ENCODE results near the gene CHD1L.
"Not testable (repeated sequence)": the region's sequence is repeated elsewhere in the genome, so short reads cannot be mapped to it uniquely, and the experiment has no call there.

Gene CHD1L

GRCh38 chr1:147292631-147293251 lies 50.3 kb downstream of the CHD1L start:
- Histone ChIP-seq H3K4me3 (ENCODE audit: insufficient read depth, low read depth, low read length, poor library complexity, severe bottlenecking) (no peak overlapping the region), H3K9me3 (ENCODE audit: control insufficient read depth, low read length) (no peaks in the 10 kb centered on the region), H3K27ac (ENCODE audit: insufficient read depth, low read length, poor library complexity, severe bottlenecking) (no peak overlapping the region), H3K27me3 (replicated peaks; ENCODE audit: control insufficient read depth, insufficient read depth, low read length, poor library complexity, severe bottlenecking) (no peaks in the 10 kb centered on the region), H3K4me1 (ENCODE audit: control insufficient read depth, insufficient read depth, low read length, poor library complexity, severe bottlenecking) (no peaks in the 10 kb centered on the region), H3K36me3 (ENCODE audit: control insufficient read depth, insufficient read depth, low read length) (peaks cover 30% of the 10 kb centered on the region)
- no peak for DNase-seq

DNA sequence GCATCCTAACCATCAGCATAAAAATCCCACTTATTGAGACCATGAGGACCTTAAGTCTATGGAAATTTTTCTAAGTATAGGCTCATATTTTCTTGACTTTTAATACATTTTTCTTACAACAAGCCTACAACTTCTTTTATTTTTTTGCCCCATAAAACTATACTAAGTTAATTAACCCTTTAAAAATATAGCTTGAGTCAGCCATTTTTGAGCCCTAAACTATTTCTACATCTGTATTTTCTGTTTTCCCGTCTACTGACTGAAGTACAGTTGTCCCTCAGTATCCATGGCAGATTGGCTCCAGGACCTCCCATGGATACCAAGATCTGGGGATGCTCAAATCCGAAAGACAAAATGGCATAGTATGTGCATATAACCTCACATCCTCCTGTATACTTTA lies 55.0 kb downstream of the CHD1L start:
- H3K27me3 ChIP-seq (replicated peaks; ENCODE audit: control insufficient read depth, insufficient read depth, low read length, poor library complexity, severe bottlenecking), result no peaks in the 10 kb centered on the region
- H3K36me3 ChIP-seq (ENCODE audit: control insufficient read depth, insufficient read depth, low read length), result peaks cover 18% of the 10 kb centered on the region
- no peak for DNase-seq
- no peak overlapping the region for H3K27ac ChIP-seq (ENCODE audit: insufficient read depth, low read length, poor library complexity, severe bottlenecking)
- H3K4me1 ChIP-seq (ENCODE audit: control insufficient read depth, insufficient read depth, low read length, poor library complexity, severe bottlenecking), result no peaks in the 10 kb centered on the region
- no peak overlapping the region for H3K4me3 ChIP-seq (ENCODE audit: insufficient read depth, low read depth, low read length, poor library complexity, severe bottlenecking)
- H3K9me3 ChIP-seq (ENCODE audit: control insufficient read depth, low read length), result peaks cover 5% of the 10 kb centered on the region

DNA sequence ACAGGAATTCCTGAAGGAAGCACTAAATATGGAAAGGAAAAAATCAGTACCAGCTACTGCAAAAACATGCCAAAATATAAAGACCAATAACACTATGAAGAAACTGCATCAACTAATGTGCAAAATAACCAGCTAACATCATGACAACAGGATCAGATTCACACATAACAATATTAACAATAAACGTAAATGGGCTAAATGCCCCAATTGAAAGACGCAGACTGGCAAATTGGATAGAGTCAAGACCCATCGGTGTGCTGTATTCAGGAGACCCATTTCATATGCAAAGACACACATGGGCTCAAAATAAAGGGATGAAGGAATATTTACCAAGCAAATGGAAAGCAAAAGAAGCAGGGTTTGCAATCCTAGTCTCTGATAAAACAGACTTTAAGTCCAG lies 63.3 kb downstream of the CHD1L start:
- H3K27ac ChIP-seq (ENCODE audit: insufficient read depth, low read length, poor library complexity, severe bottlenecking); H3K36me3 ChIP-seq (ENCODE audit: control insufficient read depth, insufficient read depth, low read length); H3K4me1 ChIP-seq (ENCODE audit: control insufficient read depth, insufficient read depth, low read length, poor library complexity, severe bottlenecking); H3K4me3 ChIP-seq (ENCODE audit: insufficient read depth, low read depth, low read length, poor library complexity, severe bottlenecking); H3K27me3 ChIP-seq (replicated peaks; ENCODE audit: control insufficient read depth, insufficient read depth, low read length, poor library complexity, severe bottlenecking); DNase-seq: not testable (repeated sequence)
- peaks cover 12% of the 10 kb centered on the region for H3K9me3 ChIP-seq (ENCODE audit: control insufficient read depth, low read length)

DNA sequence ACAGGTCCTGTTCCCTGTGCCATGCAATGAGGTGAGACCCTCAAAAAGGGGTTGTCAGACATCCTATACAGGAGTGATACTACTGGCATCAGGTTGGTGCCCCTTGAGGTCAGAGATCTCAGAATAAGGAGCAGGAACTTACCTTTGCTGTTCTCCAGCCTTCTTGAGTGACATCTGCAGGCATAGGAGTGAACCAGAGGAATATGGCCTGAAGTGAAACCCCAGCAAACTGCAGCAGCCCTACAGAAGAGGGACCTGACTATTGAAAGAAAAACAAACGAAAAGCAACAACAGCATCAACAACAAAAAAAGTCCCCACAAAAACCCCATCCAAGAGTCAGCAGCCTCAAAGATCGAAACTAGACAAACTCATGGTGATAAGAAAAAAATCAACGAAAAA lies 74.5 kb downstream of the CHD1L start:
- Histone ChIP-seq H3K4me1 (ENCODE audit: control insufficient read depth, insufficient read depth, low read length, poor library complexity, severe bottlenecking) (no peaks in the 10 kb centered on the region), H3K36me3 (ENCODE audit: control insufficient read depth, insufficient read depth, low read length) (no peaks in the 10 kb centered on the region), H3K27ac (ENCODE audit: insufficient read depth, low read length, poor library complexity, severe bottlenecking) (no peak overlapping the region)

GRCh38 chr1:147326933-147327687 lies 84.6 kb downstream of the CHD1L start:
- not testable (repeated sequence) for H3K36me3 ChIP-seq (ENCODE audit: control insufficient read depth, insufficient read depth, low read length); H3K9me3 ChIP-seq (ENCODE audit: control insufficient read depth, low read length); H3K4me1 ChIP-seq (ENCODE audit: control insufficient read depth, insufficient read depth, low read length, poor library complexity, severe bottlenecking); H3K4me3 ChIP-seq (ENCODE audit: insufficient read depth, low read depth, low read length, poor library complexity, severe bottlenecking); DNase-seq; H3K27ac ChIP-seq (ENCODE audit: insufficient read depth, low read length, poor library complexity, severe bottlenecking); H3K27me3 ChIP-seq (replicated peaks; ENCODE audit: control insufficient read depth, insufficient read depth, low read length, poor library complexity, severe bottlenecking)

More for the DNA sequence above, 74.5 kb downstream of the CHD1L start:
- DNase-seq, result no peak
- no peaks in the 10 kb centered on the region for H3K27me3 ChIP-seq (replicated peaks; ENCODE audit: control insufficient read depth, insufficient read depth, low read length, poor library complexity, severe bottlenecking)
- H3K9me3 ChIP-seq (ENCODE audit: control insufficient read depth, low read length), result no peaks in the 10 kb centered on the region
- H3K4me3 ChIP-seq (ENCODE audit: insufficient read depth, low read depth, low read length, poor library complexity, severe bottlenecking), result no peak overlapping the region

DNA sequence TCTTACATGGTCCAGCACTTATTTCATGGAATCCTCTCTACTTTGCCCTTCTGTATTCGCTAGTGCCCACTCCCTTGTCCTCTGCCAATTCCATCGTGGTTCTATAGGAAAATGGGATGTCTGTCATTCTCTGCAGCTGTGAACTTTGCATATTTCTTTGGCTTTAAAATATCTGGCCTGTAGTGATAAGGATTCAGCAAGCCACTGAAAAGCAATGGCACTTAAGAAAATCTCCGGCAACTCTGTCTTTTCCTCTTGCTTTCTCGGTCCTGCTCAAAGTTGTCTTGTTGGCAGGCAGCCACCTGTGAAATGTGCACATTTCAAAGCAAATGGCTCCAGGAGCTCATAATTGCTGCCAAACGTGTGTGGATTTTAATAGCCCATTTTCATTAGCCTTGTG lies 91.8 kb downstream of the CHD1L start:
- H3K9me3 ChIP-seq (ENCODE audit: control insufficient read depth, low read length), result no peaks in the 10 kb centered on the region
- no peak overlapping the region for H3K4me3 ChIP-seq (ENCODE audit: insufficient read depth, low read depth, low read length, poor library complexity, severe bottlenecking)
- no peaks in the 10 kb centered on the region for H3K27me3 ChIP-seq (replicated peaks; ENCODE audit: control insufficient read depth, insufficient read depth, low read length, poor library complexity, severe bottlenecking)
- no peak for DNase-seq
- no peaks in the 10 kb centered on the region for H3K4me1 ChIP-seq (ENCODE audit: control insufficient read depth, insufficient read depth, low read length, poor library complexity, severe bottlenecking)
- H3K27ac ChIP-seq (ENCODE audit: insufficient read depth, low read length, poor library complexity, severe bottlenecking), result no peak overlapping the region
- no peaks in the 10 kb centered on the region for H3K36me3 ChIP-seq (ENCODE audit: control insufficient read depth, insufficient read depth, low read length)

DNA sequence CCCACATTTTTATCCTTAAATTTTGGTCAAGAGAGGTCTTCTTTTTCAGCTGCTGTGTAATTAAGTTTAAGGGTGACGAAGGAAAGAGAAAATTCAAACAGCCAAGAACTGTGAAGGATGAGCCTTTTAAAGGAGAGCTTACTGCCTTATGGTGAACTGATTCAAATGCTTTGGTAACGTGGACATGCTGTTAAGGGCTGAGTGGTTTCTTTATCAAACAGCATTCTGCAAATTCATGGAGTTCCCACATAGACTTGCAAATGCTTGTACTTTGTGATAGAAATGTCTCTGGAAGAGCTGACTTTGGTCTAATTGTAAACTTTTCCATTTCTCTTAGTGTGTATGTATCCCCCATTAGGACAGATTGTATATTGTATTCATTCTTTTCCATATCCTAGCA lies 93.8 kb downstream of the CHD1L start:
- no peak overlapping the region for H3K27ac ChIP-seq (ENCODE audit: insufficient read depth, low read length, poor library complexity, severe bottlenecking)
- H3K27me3 ChIP-seq (replicated peaks; ENCODE audit: control insufficient read depth, insufficient read depth, low read length, poor library complexity, severe bottlenecking), result no peaks in the 10 kb centered on the region
- no peaks in the 10 kb centered on the region for H3K9me3 ChIP-seq (ENCODE audit: control insufficient read depth, low read length)
- DNase-seq, result no peak
- H3K4me3 ChIP-seq (ENCODE audit: insufficient read depth, low read depth, low read length, poor library complexity, severe bottlenecking), result no peak overlapping the region
- H3K36me3 ChIP-seq (ENCODE audit: control insufficient read depth, insufficient read depth, low read length), result no peaks in the 10 kb centered on the region
- H3K4me1 ChIP-seq (ENCODE audit: control insufficient read depth, insufficient read depth, low read length, poor library complexity, severe bottlenecking), result no peaks in the 10 kb centered on the region

- no peak overlapping the region for H3K4me3 ChIP-seq (ENCODE audit: insufficient read depth, low read depth, low read length, poor library complexity, severe bottlenecking)
- H3K4me1 ChIP-seq (ENCODE audit: control insufficient read depth, insufficient read depth, low read length, poor library complexity, severe bottlenecking), result no peaks in the 10 kb centered on the region
- H3K27me3 ChIP-seq (replicated peaks; ENCODE audit: control insufficient read depth, insufficient read depth, low read length, poor library complexity, severe bottlenecking), result no peaks in the 10 kb centered on the region
- H3K27ac ChIP-seq (ENCODE audit: insufficient read depth, low read length, poor library complexity, severe bottlenecking), result no peak overlapping the region
- no peak for DNase-seq
- H3K9me3 ChIP-seq (ENCODE audit: control insufficient read depth, low read length), result no peaks in the 10 kb centered on the region
- H3K36me3 ChIP-seq (ENCODE audit: control insufficient read depth, insufficient read depth, low read length), result no peaks in the 10 kb centered on the region
Observed at GRCh38 chr1:147337040-147337630, 94.7 kb downstream of the CHD1L start.

DNA sequence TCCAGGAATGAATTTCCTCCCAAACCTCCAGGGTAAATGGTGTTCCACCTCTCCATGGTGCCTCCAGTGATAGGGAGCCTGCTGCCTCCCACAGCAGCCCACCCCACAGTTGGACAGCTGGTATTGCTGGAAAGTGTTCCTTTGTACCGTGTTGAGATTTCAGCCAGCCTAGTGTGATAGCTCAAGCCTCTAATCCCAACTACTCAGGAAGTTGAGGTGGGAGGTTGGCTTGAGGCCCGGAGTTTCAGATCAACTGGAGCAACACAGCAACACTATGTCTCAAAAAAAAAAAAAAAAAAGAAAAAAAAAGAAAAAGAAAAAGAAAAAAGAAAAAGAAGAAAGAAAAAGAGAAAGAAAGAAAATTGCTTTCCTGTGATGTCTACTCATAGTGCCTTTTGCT lies 96.1 kb downstream of the CHD1L start:
- Histone ChIP-seq H3K4me1 (ENCODE audit: control insufficient read depth, insufficient read depth, low read length, poor library complexity, severe bottlenecking) (no peaks in the 10 kb centered on the region), H3K9me3 (ENCODE audit: control insufficient read depth, low read length) (no peaks in the 10 kb centered on the region), H3K4me3 (ENCODE audit: insufficient read depth, low read depth, low read length, poor library complexity, severe bottlenecking) (no peak overlapping the region), H3K27ac (ENCODE audit: insufficient read depth, low read length, poor library complexity, severe bottlenecking) (no peak overlapping the region), H3K27me3 (replicated peaks; ENCODE audit: control insufficient read depth, insufficient read depth, low read length, poor library complexity, severe bottlenecking) (no peaks in the 10 kb centered on the region), H3K36me3 (ENCODE audit: control insufficient read depth, insufficient read depth, low read length) (no peaks in the 10 kb centered on the region)
- no peak for DNase-seq

- Histone ChIP-seq H3K9me3 (ENCODE audit: control insufficient read depth, low read length) (no peaks in the 10 kb centered on the region), H3K27ac (ENCODE audit: insufficient read depth, low read length, poor library complexity, severe bottlenecking) (no peak overlapping the region), H3K36me3 (ENCODE audit: control insufficient read depth, insufficient read depth, low read length) (no peaks in the 10 kb centered on the region), H3K4me1 (ENCODE audit: control insufficient read depth, insufficient read depth, low read length, poor library complexity, severe bottlenecking) (no peaks in the 10 kb centered on the region), H3K27me3 (replicated peaks; ENCODE audit: control insufficient read depth, insufficient read depth, low read length, poor library complexity, severe bottlenecking) (no peaks in the 10 kb centered on the region), H3K4me3 (ENCODE audit: insufficient read depth, low read depth, low read length, poor library complexity, severe bottlenecking) (no peak overlapping the region)
- no peak for DNase-seq
Observed at GRCh38 chr1:147341246-147341645, 98.8 kb downstream of the CHD1L start.
